ENCODE data around the gene IFI27. TPM values are rescaled to one million over a fixed set of nuclear protein-coding genes. Genes with fewer than 3 reads are reported as not detected.

Gene IFI27
- polyA plus RNA-seq, 1 of the 3 experiments (the other 2 are of a cell fraction): 1.2 TPM

DNA sequence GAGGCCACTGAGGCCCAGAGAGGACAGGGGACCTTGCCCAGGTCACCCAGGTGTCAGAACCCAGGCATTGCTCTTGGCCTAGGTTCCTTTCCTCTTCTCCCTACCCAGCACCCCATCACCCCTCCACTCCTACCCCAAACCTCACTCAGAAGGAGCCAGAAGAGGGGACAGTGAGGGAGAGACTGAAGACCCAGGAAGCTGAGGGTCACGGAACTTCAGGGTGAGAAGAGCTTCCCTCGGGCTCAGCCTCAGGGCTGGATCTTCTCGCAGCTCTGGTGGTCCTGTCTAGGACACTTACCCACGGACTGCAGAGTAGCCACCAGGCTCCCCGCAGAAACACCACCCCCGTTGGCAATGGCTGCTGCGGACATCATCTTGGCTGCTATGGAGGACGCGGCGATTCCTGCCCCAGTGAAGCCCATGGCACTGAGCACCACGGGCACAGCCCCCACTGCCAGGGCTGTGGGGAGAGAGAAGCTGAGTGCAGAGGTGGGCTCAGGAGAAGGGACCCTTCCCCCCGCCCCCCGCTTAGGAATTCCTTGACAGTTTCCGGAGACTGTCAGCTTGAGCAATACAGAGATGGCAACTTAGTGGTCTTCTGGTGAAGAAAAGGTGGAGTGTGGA lies 17.8 kb downstream of the IFI27 start:
- ChIA-PET POLR2A (interaction anchor here (0.8 kb wide), 1 partner anchor 13 kb away, joined by 3 read pairs; no protein-coding TSS in a partner anchor), CTCF (interaction anchor here (0.8 to 6.9 kb wide), 7 partner anchors 9 to 189 kb away, joined by 3 to 64 read pairs (median 5); partner anchors contain the start of genes DDX24 and IFI27L1)
- no peaks in the 10 kb centered on the region for H4K20me1 ChIP-seq (ENCODE audit: insufficient read depth)
- peaks cover 11% of the 10 kb centered on the region for H3F3A ChIP-seq (replicated peaks; ENCODE audit: insufficient read depth)
- H3K27ac ChIP-seq (ENCODE audit: low read depth in 2 of 2, low read length in 1 of 2): no peak overlapping the region; a peak in 1 of 4 replicates
- no peak overlapping the region; a peak in 2 of 4 replicates for H3K4me3 ChIP-seq (ENCODE audit: low read depth in 2 of 2, low read length in 1 of 2)
- no peaks in the 10 kb centered on the region for H3K9me3 ChIP-seq
- no peak for TF ChIP-seq RAD21 (IDR thresholded peaks at IDR 0.05; ENCODE audit: low read length)
- TF ChIP-seq SMC3 (IDR thresholded peaks at IDR 0.05; ENCODE audit: low read depth, low read length): no peak
- TF ChIP-seq, protein P1, sequence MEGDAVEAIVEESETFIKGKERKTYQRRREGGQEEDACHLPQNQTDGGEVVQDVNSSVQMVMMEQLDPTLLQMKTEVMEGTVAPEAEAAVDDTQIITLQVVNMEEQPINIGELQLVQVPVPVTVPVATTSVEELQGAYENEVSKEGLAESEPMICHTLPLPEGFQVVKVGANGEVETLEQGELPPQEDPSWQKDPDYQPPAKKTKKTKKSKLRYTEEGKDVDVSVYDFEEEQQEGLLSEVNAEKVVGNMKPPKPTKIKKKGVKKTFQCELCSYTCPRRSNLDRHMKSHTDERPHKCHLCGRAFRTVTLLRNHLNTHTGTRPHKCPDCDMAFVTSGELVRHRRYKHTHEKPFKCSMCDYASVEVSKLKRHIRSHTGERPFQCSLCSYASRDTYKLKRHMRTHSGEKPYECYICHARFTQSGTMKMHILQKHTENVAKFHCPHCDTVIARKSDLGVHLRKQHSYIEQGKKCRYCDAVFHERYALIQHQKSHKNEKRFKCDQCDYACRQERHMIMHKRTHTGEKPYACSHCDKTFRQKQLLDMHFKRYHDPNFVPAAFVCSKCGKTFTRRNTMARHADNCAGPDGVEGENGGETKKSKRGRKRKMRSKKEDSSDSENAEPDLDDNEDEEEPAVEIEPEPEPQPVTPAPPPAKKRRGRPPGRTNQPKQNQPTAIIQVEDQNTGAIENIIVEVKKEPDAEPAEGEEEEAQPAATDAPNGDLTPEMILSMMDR (IDR thresholded peaks at IDR 0.05): no peak
- TF ChIP-seq USF2 (IDR thresholded peaks at IDR 0.05; ENCODE audit: borderline replicate concordance, low read depth, low read length): no peak
- TF ChIP-seq RFX5 (IDR thresholded peaks at IDR 0.05; ENCODE audit: low read length): no peak
- no peak for TF ChIP-seq CHD2 (IDR thresholded peaks at IDR 0.05; ENCODE audit: low read length, partially characterized antibody)
- H3K4me2 ChIP-seq: peak overlapping the region; percentile 89
- peaks cover 0 to 7% of the 10 kb centered on the region in 2 experiments; a peak in 2 of 4 replicates for H3K4me1 ChIP-seq (ENCODE audit: control insufficient read depth in 1 of 2, insufficient read depth in 2 of 2, low read depth in 1 of 2, low read length in 1 of 2)
- no peak overlapping the region for H3K9ac ChIP-seq
- DNase-seq: no peak
- no peaks in the 10 kb centered on the region for H3K79me2 ChIP-seq (ENCODE audit: insufficient read depth)
- H3K36me3 ChIP-seq (replicated peaks in 1 of 2; ENCODE audit: control insufficient read depth in 1 of 2, insufficient read depth in 2 of 2, low read length in 1 of 2): peaks cover 0 to 6% of the 10 kb centered on the region in 2 experiments
- WGBS (ENCODE audit: low lambda C conversion rate): 94% methylated on average over 13 of the region's 14 CpGs
- H3K9me2 ChIP-seq: no peaks in the 10 kb centered on the region
- H2AFZ ChIP-seq (ENCODE audit: low read depth): no peak overlapping the region
- no peaks in the 10 kb centered on the region for H3K27me3 ChIP-seq (ENCODE audit: insufficient read depth)

DNA sequence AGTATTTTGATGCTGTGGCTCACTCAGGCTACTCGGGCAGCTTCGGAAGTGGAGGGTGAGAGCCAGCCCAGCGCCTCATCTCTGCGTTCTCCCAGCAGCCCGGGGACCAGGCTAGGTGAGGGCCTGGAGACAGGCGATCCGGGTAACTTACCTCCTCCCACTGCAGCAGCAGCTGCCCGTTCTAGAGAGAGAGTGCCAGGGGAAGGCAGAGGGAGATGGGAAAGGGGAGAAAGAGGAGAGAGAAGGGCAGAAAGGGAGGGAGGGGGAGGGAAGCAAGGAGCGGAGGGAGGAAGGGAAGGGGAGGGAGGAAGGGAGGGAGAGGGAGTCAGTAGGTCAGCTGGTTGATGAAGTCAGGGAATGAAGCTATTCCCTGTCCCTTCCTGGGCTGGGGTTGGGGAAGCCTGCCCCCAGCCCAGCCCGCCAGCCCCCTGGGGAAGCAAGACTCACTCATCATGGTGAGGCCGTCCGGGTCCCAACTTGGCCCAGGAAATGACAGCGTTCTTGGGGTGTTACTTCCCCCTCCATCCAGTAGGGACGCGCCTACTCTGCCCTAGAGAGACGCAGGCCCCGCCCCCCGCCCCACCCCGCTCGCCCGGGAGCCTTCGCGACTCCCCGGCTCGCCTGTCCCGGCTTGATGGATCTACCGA lies 18.7 kb downstream of the IFI27 start, which contains the start of gene IFI27L2:
Gene IFI27L2 (minus strand): TSS at position 494 of the 647 bp plus-strand sequence. CDS start 40 bp downstream, at position 454.
- no peaks in the 10 kb centered on the region for H3K9me2 ChIP-seq
- peak within 1 kb of the TSS; percentile 60 for H3K9ac ChIP-seq
- DNase-seq: peak; percentile 88
- H3K36me3 ChIP-seq (replicated peaks in 1 of 2; ENCODE audit: control insufficient read depth in 1 of 2, insufficient read depth in 2 of 2, low read length in 1 of 2): peaks cover 0 to 6% of the 10 kb centered on the region in 2 experiments
- H3K4me2 ChIP-seq: peak within 1 kb of the TSS; percentile 89
- no peaks in the 10 kb centered on the region for H3K27me3 ChIP-seq (ENCODE audit: insufficient read depth)
- peak within 1 kb of the TSS; percentile 62 to 67 for H3K4me3 ChIP-seq (ENCODE audit: low read depth in 2 of 2, low read length in 1 of 2)
- 11% methylated on average over 24 of the region's 27 CpGs for WGBS (ENCODE audit: low lambda C conversion rate)
- CTCF ChIA-PET: interaction anchor here (0.6 to 6.9 kb wide), 12 partner anchors 10 to 283 kb away, joined by 3 to 64 read pairs (median 4); partner anchors contain the start of genes DDX24 and IFI27L1
- peaks cover 11% of the 10 kb centered on the region for H3F3A ChIP-seq (replicated peaks; ENCODE audit: insufficient read depth)
- peak within 1 kb of the TSS; percentile 87 for H2AFZ ChIP-seq (ENCODE audit: low read depth)
- H3K4me1 ChIP-seq (ENCODE audit: control insufficient read depth in 1 of 2, insufficient read depth in 2 of 2, low read depth in 1 of 2, low read length in 1 of 2): peaks cover 0 to 7% of the 10 kb centered on the region in 2 experiments; a peak in 2 of 4 replicates
- H4K20me1 ChIP-seq (ENCODE audit: insufficient read depth): no peaks in the 10 kb centered on the region
- H3K27ac ChIP-seq (ENCODE audit: low read depth in 2 of 2, low read length in 1 of 2): peak within 1 kb of the TSS; percentile 46 to 56
- H3K79me2 ChIP-seq (ENCODE audit: insufficient read depth): no peaks in the 10 kb centered on the region
- POLR2A ChIA-PET: no interaction called here
- no peaks in the 10 kb centered on the region for H3K9me3 ChIP-seq
- TF ChIP-seq CHD2 (IDR thresholded peaks at IDR 0.05; ENCODE audit: low read length, partially characterized antibody) (no peak), FOXJ3 (CRISPR knock-in tag; IDR thresholded peaks at IDR 0.05) (no peak), SMC3 (IDR thresholded peaks at IDR 0.05; ENCODE audit: low read depth, low read length) (no peak), MXI1 (IDR thresholded peaks at IDR 0.05; ENCODE audit: low read depth, low read length) (no peak), IRF3 (IDR thresholded peaks at IDR 0.05; ENCODE audit: low read depth, low read length) (no peak), RXRA (IDR thresholded peaks at IDR 0.05; ENCODE audit: borderline replicate concordance, low read depth) (no peak), MAX (IDR thresholded peaks at IDR 0.05; ENCODE audit: low read depth) (0 out of 2 replicates have a peak, but pooled peaks have one; percentile 13), POLR2AphosphoS5 (IDR thresholded peaks at IDR 0.05; ENCODE audit: low read depth, low read length) (0 out of 2 replicates have a peak, but pooled peaks have one; percentile 26), SIN3A (IDR thresholded peaks at IDR 0.05; ENCODE audit: borderline replicate concordance, low read depth, low read length) (peak; percentile 22; the same call in 1 of the 2 replicates), EZH2phosphoT487 (IDR thresholded peaks at IDR 0.05; ENCODE audit: borderline replicate concordance, low read depth) (no peak)
- TF ChIP-seq, protein P2, sequence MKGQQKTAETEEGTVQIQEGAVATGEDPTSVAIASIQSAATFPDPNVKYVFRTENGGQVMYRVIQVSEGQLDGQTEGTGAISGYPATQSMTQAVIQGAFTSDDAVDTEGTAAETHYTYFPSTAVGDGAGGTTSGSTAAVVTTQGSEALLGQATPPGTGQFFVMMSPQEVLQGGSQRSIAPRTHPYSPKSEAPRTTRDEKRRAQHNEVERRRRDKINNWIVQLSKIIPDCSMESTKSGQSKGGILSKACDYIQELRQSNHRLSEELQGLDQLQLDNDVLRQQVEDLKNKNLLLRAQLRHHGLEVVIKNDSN (IDR thresholded peaks at IDR 0.05; ENCODE audit: borderline replicate concordance, low read depth): peak; percentile 50; the same call in 1 of the 2 replicates
- TF ChIP-seq, protein P1 (IDR thresholded peaks at IDR 0.05): peak; percentile 12; the same call in 1 of the 2 replicates
